Measurements from ENCODE around the gene RELN. TPM values are rescaled to one million over a fixed set of nuclear protein-coding genes. Genes with fewer than 3 reads are reported as not detected.

Gene RELN
- total and polyA plus RNA-seq, 2 of the 13 experiments (the other 11 are each of a cell fraction or from before 2014, with no cell fraction given): 315 to 332 TPM

GRCh38 chr7:103437623-103438022 is 551.8 kb downstream of the RELN start (continued):
- peak; percentile 21; the same call in 1 of the 2 replicates for TF ChIP-seq THRA (CRISPR knock-in tag; IDR thresholded peaks at IDR 0.05; ENCODE audit: borderline replicate concordance)
- TF ChIP-seq ZMYM3 (CRISPR knock-in tag; IDR thresholded peaks at IDR 0.05): no peak
- peak; percentile 63; the same call in 1 of the 2 replicates for TF ChIP-seq DPF2 (CRISPR knock-in tag; IDR thresholded peaks at IDR 0.05; ENCODE audit: borderline replicate concordance, low read depth)
- no peak for TF ChIP-seq SKIL (CRISPR knock-in tag; IDR thresholded peaks at IDR 0.05; ENCODE audit: borderline replicate concordance)
- peak in 1 of 2 experiments; percentile 22; a peak in 1 of 4 replicates for TF ChIP-seq EP300 (IDR thresholded peaks at IDR 0.05; ENCODE audit: low read depth in 2 of 2, low read length in 2 of 2)
- no peak for TF ChIP-seq EP300 (CRISPR knock-in tag; IDR thresholded peaks at IDR 0.05; ENCODE audit: borderline replicate concordance)
- no peak for TF ChIP-seq SOX6 (IDR thresholded peaks at IDR 0.05)
- TF ChIP-seq SOX6 (CRISPR knock-in tag; IDR thresholded peaks at IDR 0.05): peak; percentile 83
- peak; percentile 85 for TF ChIP-seq SOX5 (CRISPR knock-in tag; IDR thresholded peaks at IDR 0.05; ENCODE audit: borderline replicate concordance)
- TF ChIP-seq MED1 (CRISPR knock-in tag; IDR thresholded peaks at IDR 0.05): 0 out of 2 replicates have a peak, but pooled peaks have one; percentile 25
- peak; percentile 32; the same call in 1 of the 2 replicates for TF ChIP-seq NR2F6 (IDR thresholded peaks at IDR 0.05)
- peak; percentile 42; the same call in 1 of the 2 replicates for TF ChIP-seq NR2F6 (CRISPR knock-in tag; IDR thresholded peaks at IDR 0.05)
- no peak for TF ChIP-seq ZBTB25 (CRISPR knock-in tag; IDR thresholded peaks at IDR 0.05)
- peak; percentile 62 for TF ChIP-seq SAP130 (CRISPR knock-in tag; IDR thresholded peaks at IDR 0.05; ENCODE audit: low read depth)
- TF ChIP-seq ZNF816 (CRISPR knock-in tag; IDR thresholded peaks at IDR 0.05; ENCODE audit: borderline replicate concordance): no peak
- TF ChIP-seq TP53 (CRISPR knock-in tag; conservative IDR thresholded peaks at IDR 0.05): no peak
- TF ChIP-seq HOMEZ (CRISPR knock-in tag; IDR thresholded peaks at IDR 0.05; ENCODE audit: low read depth): peak; percentile 81; the same call in 1 of the 2 replicates
- TF ChIP-seq THAP7 (CRISPR knock-in tag; IDR thresholded peaks at IDR 0.05): no peak
- peak; percentile 19; the same call in 1 of the 2 replicates for TF ChIP-seq RARA (CRISPR knock-in tag; IDR thresholded peaks at IDR 0.05)
- peak; percentile 80 for TF ChIP-seq SP5 (CRISPR knock-in tag; IDR thresholded peaks at IDR 0.05; ENCODE audit: borderline replicate concordance, low read depth)
- TF ChIP-seq NR2F1 (CRISPR knock-in tag; IDR thresholded peaks at IDR 0.05): no peak
- peak; percentile 42; the same call in 1 of the 2 replicates for TF ChIP-seq FOXP4 (CRISPR knock-in tag; IDR thresholded peaks at IDR 0.05)
- TF ChIP-seq GATAD2A (CRISPR knock-in tag; IDR thresholded peaks at IDR 0.05): peak; percentile 78
